Lower lobe of right lung (tissue), 2 donors: ENCODE data around the gene RPL28. TPM values are rescaled to one million over a fixed set of nuclear protein-coding genes. Genes with fewer than 3 reads are reported as not detected.

ENCODE experiments used
- ATAC-seq, 2 donors: fragments of 200-7000 bp; cut with Tn5 transposase; one replicate each; pipeline ENCODE4 v1.9.1; 2020 to 2022; ENCODE audit warnings: mild to moderate bottlenecking in 2 of 2, moderate library complexity in 2 of 2
- DNase-seq: peaks from one replicate; pipeline ENCODE4 v3.0.0-alpha.2; 2020
- H3K27ac ChIP-seq: fragments of 200-600 bp; one replicate; pipeline ENCODE4 v1.8.0; 2022
- H3K27me3 ChIP-seq: fragments of 200-600 bp; one replicate; pipeline ENCODE4 v1.8.0; 2022; ENCODE audit warnings: low read depth
- H3K36me3 ChIP-seq: fragments of 200-600 bp; one replicate; pipeline ENCODE4 v1.8.0; 2022; ENCODE audit warnings: mild to moderate bottlenecking
- H3K4me1 ChIP-seq: fragments of 200-600 bp; one replicate; pipeline ENCODE4 v1.8.0; 2022
- H3K4me3 ChIP-seq: fragments of 200-600 bp; one replicate; pipeline ENCODE4 v1.8.0; 2022; ENCODE audit warnings: mild to moderate bottlenecking
- H3K9me3 ChIP-seq: fragments of 200-600 bp; one replicate; pipeline ENCODE4 v1.8.0; 2022
- CTCF ChIP-seq: fragments of 200-600 bp; IDR thresholded peaks from one replicate; pipeline ENCODE4 v1.8.0; 2022; ENCODE audit warnings: antibody characterized with exemption, mild to moderate bottlenecking
- intact Hi-C: fragments of 100-400 bp; cut with DNase I; formaldehyde crosslinking; loops from one replicate; pipeline ENCODE4 v1.11.0; 2022
- total RNA-seq: library from RNA; stranded (reverse); fragmentation: NEBNext Ultra II Directional; extraction: Animal tissue kit (Norgen Biotek cat#: 25700); gene quantifications from one replicate; pipeline ENCODE4 v1.2.1, GENCODE V29; 2021
- donor health status: DM: no; HTN: yes; CAD: no; lungs with severe emphysema.

RPL28 gene
- total RNA-seq, 1 donor from 2014 or later = 1,501 TPM

GRCh38 chr19:55346725-55347441 is 38.8 kb upstream of the RPL28 start:
- H3K27ac ChIP-seq = no peak overlapping the region

GRCh38 chr19:55347442-55348009 is 38.2 kb upstream of the RPL28 start:
- Histone ChIP-seq H3K4me3 (no peak overlapping the region), H3K4me1 (no peaks in the 10 kb centered on the region), H3K9me3 (no peaks in the 10 kb centered on the region), H3K27me3 (peaks cover 25% of the 10 kb centered on the region), H3K27ac (no peak overlapping the region), H3K36me3 (peaks cover 20% of the 10 kb centered on the region)
- DNase-seq (no peak), ATAC-seq (no peak)
- intact Hi-C loops = no loop called here
- no peak for TF ChIP-seq CTCF

More at GRCh38 chr19:55346725-55347441, 38.8 kb upstream of the RPL28 start:
- DNase-seq (peak; percentile 45), ATAC-seq (no peak)
- Histone ChIP-seq H3K27me3 (peaks cover 18% of the 10 kb centered on the region), H3K4me3 (no peak overlapping the region), H3K4me1 (no peaks in the 10 kb centered on the region), H3K36me3 (peaks cover 26% of the 10 kb centered on the region), H3K9me3 (no peaks in the 10 kb centered on the region)
- intact Hi-C loops = no loop called here
- TF ChIP-seq CTCF = no peak

GRCh38 chr19:55348317-55349034 is 37.3 kb upstream of the RPL28 start:
- DNase-seq = peak; percentile 60
- Histone ChIP-seq H3K36me3 (peaks cover 15% of the 10 kb centered on the region), H3K4me1 (peaks cover 5% of the 10 kb centered on the region), H3K4me3 (no peak overlapping the region), H3K27ac (no peak overlapping the region), H3K27me3 (peaks cover 34% of the 10 kb centered on the region), H3K9me3 (no peaks in the 10 kb centered on the region)
- intact Hi-C loops = no loop called here
- ATAC-seq = peak in 1 of 2 donors; percentile 35
- no peak for TF ChIP-seq CTCF

- intact Hi-C loops = no loop called here
- no peak for ATAC-seq
- peaks cover 56% of the 10 kb centered on the region for H3K27me3 ChIP-seq
Measured at GRCh38 chr19:55350620-55351315, 35.0 kb upstream of the RPL28 start.

More at GRCh38 chr19:55350620-55351315, 35.0 kb upstream of the RPL28 start:
- Histone ChIP-seq H3K9me3 (no peaks in the 10 kb centered on the region), H3K36me3 (peaks cover 12% of the 10 kb centered on the region), H3K4me3 (no peak overlapping the region), H3K4me1 (peaks cover 8% of the 10 kb centered on the region), H3K27ac (no peak overlapping the region)
- no peak for TF ChIP-seq CTCF
- DNase-seq = no peak
